Prostate gland (tissue), 2 donors: ENCODE results near the gene ZNF213. TPM values are rescaled to one million over a fixed set of nuclear protein-coding genes. Genes with fewer than 3 reads are reported as not detected.

Experiments used
- DNase-seq: peaks from one replicate; pipeline ENCODE4 v3.0.0-alpha.2; 2019; ENCODE audit warnings: low spot score
- H3K27ac ChIP-seq, 2 donors: fragments of 200-600 bp; sonication (generic); 2 replicates each; pipeline ENCODE4 v1.5.1; 2017 to 2019
- H3K27me3 ChIP-seq: fragments of 200-600 bp; sonication (generic); replicated peaks from 2 replicates; pipeline ENCODE4 v1.5.1; 2019; ENCODE audit not compliant: insufficient read depth
- H3K36me3 ChIP-seq, 2 donors: fragments of 200-600 bp; sonication (generic); 1 replicate in 1 of 2; 2 replicates in 1 of 2; pipeline versions ENCODE4 v1.5.1 to v1.8.1; 2017 to 2019
- H3K4me1 ChIP-seq: fragments of 200-600 bp; sonication (generic); replicated peaks from 2 replicates; pipeline ENCODE4 v1.5.1; 2019
- H3K4me3 ChIP-seq, 2 donors: fragments of 200-600 bp; sonication (generic); 2 replicates each; pipeline ENCODE4 v1.5.1; 2017 to 2019
- H3K9me3 ChIP-seq: fragments of 200-600 bp; sonication (generic); 2 replicates; pipeline ENCODE4 v1.5.1; 2017
- POLR2A ChIP-seq: fragments of 450-650 bp; IDR thresholded peaks from one replicate; pipeline ENCODE4 v1.6.1; 2016; ENCODE audit warnings: antibody characterized with exemption, mild to moderate bottlenecking
- POLR2AphosphoS5 ChIP-seq: sonication (generic); formaldehyde crosslinking; IDR thresholded peaks from one replicate; pipeline ENCODE4 v1.6.1; 2017; ENCODE audit warnings: antibody characterized with exemption
- WGBS: methylation state at CpG from one replicate; pipeline ENCODE4 v1.1.5; 2018; 5-methylcytosine and 5-hydroxymethylcytosine counted together
- intact Hi-C: fragments of 100-400 bp; cut with DNase I; formaldehyde crosslinking; loops from one replicate; pipeline ENCODE4 v1.14.2; 2022
- total RNA-seq, 2 donors: library from RNA; depleted of rRNA; stranded (reverse); fragments of >200 nt; gene quantifications; one replicate each; pipeline ENCODE4 v1.1.0, GENCODE V29; 2016
- TF ChIP-seq, protein P1 (sequence below), 4 experiments: fragments of 200-600 bp in 2 of 4; fragments of 450-650 bp in 2 of 4; sonication (generic) in 2 of 4; IDR thresholded peaks; 1 replicate in 3 of 4; 2 replicates in 1 of 4; pipeline ENCODE4 v1.5.1; 2016 to 2019; ENCODE audit warnings: antibody characterized with exemption in 4 of 4, mild to moderate bottlenecking in 2 of 4, moderate library complexity in 2 of 4

The ZNF213 gene
- total RNA-seq, 2 donors from 2014 or later: 18.4 to 28.1 TPM

DNA sequence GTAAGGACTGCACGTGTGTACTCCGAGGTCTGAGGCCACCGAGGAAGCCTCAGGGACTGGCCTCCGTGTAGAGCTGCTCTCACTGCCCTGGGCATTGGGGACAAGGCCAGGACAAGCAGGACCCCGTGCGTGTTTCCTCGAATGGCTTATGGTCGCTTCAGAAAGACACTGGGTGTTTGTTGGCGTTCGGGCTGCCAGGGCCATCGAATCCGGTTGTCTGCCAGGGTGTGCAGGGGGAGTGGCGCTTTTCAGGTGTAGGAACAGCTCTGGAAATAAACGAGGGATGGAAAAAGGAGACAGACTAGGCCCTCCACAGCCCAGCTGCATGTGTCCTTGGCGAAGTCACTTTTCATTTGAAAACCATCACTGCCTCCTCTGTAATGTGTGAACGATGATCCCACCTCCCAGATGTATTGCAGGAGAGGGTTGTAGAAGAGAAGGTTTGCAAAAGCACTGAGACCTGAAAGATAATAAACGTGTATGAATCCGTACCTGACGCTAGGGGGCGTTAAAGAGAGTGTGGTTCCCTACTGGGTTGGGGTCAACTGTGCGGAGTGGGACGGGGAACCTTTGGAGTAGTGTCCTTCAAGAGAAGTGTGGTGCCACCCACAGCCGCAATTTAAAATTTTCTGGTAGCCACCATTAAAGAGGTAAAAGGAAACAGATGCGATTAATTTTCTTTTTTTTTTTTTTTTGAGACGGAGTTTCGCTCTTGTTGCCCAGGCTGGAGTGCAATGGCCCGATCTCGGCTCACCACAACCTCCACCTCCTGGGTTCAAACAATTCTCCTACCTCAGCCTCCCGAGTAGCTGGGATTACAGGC is 33.6 kb upstream of the ZNF213 start:
- no peak overlapping the region for H3K27ac ChIP-seq
- H3K4me3 ChIP-seq: no peak overlapping the region
- DNase-seq: no peak
- TF ChIP-seq, protein P1, sequence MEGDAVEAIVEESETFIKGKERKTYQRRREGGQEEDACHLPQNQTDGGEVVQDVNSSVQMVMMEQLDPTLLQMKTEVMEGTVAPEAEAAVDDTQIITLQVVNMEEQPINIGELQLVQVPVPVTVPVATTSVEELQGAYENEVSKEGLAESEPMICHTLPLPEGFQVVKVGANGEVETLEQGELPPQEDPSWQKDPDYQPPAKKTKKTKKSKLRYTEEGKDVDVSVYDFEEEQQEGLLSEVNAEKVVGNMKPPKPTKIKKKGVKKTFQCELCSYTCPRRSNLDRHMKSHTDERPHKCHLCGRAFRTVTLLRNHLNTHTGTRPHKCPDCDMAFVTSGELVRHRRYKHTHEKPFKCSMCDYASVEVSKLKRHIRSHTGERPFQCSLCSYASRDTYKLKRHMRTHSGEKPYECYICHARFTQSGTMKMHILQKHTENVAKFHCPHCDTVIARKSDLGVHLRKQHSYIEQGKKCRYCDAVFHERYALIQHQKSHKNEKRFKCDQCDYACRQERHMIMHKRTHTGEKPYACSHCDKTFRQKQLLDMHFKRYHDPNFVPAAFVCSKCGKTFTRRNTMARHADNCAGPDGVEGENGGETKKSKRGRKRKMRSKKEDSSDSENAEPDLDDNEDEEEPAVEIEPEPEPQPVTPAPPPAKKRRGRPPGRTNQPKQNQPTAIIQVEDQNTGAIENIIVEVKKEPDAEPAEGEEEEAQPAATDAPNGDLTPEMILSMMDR (IDR thresholded peaks at IDR 0.05): peak in 1 of 4 experiments; percentile 33
- TF ChIP-seq POLR2AphosphoS5: no peak
- H3K4me1 ChIP-seq: no peaks in the 10 kb centered on the region
- no peaks in the 10 kb centered on the region for H3K9me3 ChIP-seq
- intact Hi-C loops: no loop called here
- no peaks in the 10 kb centered on the region for H3K36me3 ChIP-seq
- H3K27me3 ChIP-seq: no peaks in the 10 kb centered on the region
- 60% methylated on average over 29 of the region's 29 CpGs for WGBS

DNA sequence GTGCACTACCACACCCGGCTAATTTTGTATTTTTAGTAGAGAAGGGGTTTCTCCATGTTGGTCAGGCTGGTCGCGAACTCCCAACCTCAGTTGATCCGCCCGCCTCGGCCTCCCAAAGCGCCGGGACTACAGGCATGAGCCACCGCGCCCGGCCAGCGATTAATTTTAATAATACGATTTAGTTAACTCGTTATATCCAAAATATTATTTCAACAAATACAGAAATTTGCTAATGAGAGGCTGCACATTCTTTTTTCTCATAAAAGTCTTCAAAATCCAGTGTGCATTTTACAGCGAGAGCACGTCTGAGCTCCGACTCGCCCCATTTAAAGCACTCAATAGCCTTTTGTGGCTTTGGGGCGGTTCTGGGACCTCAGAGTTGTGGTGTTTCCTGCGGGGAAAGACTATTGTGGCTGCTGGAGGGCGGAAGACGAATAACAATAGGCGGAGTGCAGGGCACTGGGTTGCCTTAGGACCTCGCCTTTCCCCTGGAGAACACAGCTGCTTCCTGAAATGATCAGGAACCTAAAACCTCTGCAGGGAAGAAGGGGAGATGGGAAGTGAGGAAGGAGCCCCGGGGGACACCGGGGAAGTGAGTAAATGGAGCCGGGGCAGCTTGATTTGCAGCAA is 32.9 kb upstream of the ZNF213 start:
- H3K27me3 ChIP-seq: no peaks in the 10 kb centered on the region
- no peak for DNase-seq
- H3K4me1 ChIP-seq: no peaks in the 10 kb centered on the region
- H3K4me3 ChIP-seq: no peak overlapping the region
- no peaks in the 10 kb centered on the region for H3K9me3 ChIP-seq
- intact Hi-C loops: no loop called here
- WGBS: 58% methylated on average over 27 of the region's 27 CpGs
- TF ChIP-seq POLR2AphosphoS5 (no peak), POLR2A (no peak)
- TF ChIP-seq, protein P1 (IDR thresholded peaks at IDR 0.05): no peak
- H3K27ac ChIP-seq: no peak overlapping the region
- H3K36me3 ChIP-seq: no peaks in the 10 kb centered on the region

DNA sequence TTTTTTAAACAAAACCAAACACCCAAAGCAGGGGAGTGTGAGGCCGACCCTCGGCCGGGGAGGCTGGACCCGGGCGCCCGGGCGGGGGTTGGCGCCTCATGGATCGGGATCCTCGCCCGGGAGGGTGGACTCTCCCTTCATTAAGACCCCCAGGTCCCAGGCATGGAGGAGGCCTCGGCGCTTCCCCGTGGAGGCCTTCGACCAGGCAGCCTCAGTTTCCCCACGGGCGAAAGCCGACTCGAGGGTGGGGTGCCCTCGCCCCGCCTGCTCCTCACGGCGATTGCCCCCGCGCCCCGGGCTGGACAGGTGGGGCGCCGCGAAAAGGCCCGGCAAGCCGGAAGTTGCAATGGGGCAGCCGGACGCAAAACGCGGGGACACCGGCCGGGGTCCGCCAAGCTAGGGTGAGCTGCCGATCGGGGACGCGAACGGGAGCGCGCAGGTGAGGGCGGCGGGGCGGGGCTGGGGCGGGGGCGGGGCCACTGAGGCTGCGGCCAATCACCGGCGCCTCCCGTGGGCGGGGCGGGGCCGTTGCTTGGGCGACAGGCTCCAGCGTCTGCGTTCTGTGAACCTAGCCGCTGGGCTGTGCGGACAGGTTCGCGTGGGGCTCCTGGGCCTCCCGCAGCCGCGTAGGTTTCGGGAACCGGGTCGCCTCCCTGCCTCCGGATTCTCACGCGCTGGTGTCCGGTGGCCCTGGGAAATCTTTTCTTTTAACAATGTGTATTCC is 28.5 kb upstream of the ZNF213 start:
- Histone ChIP-seq H3K4me3 (peak overlapping the region; percentile 46 to 57), H3K9me3 (no peaks in the 10 kb centered on the region), H3K27me3 (no peaks in the 10 kb centered on the region), H3K27ac (peak overlapping the region; percentile 73 to 80), H3K36me3 (no peaks in the 10 kb centered on the region), H3K4me1 (no peaks in the 10 kb centered on the region)
- intact Hi-C loops: no loop called here
- WGBS: under 1% methylated on average over 53 of the region's 74 CpGs
- peak; percentile 93 for DNase-seq
- TF ChIP-seq POLR2A (peak; percentile 70), POLR2AphosphoS5 (peak; percentile 77)
- TF ChIP-seq, protein P1 (IDR thresholded peaks at IDR 0.05): no peak

DNA sequence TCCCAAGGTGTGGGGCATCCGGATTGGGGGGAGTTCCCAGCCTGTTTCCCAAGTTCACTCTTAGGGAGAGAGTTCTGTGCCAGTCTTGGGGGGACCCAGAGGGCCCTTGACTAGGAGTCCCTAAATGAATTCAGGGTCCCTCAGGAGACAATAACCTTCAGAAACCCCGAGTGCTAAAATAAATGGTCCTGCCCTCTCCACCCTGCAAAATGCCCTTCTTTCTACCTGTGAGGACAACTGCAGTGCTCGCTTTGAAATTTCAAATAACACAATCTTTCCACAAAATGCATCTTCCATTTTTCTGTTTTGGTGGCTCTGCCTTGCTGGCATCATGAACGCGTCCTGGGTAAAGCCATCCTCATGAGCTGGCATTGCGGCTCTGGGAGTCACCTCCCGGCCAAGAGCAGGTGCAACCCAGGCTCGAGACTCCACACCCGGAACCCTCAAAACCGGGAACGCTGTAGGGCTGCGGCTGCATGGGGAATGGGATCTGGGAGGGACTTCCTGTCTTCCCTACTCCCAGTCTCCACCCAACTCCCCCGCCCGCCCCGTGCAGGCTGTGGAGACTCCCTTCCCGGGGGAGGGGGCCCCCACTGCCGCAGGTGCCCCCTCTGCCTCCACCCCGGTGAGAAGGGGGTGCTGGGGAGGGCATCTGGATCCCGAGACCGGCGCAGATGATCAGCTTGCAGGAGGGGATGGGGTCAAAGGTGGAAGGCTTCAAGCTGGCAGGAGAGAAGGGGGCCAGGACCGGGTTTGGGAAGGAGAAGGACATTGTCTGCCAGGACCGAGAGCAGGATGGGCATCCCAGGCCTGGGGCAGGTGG is 22.6 kb upstream of the ZNF213 start, which contains the start of gene ZNF205:
TSS of gene ZNF205 (plus strand) at position 529 of the 823 bp plus-strand sequence. CDS start 845 bp downstream, outside the sequence.
- H3K27ac ChIP-seq: peak within 1 kb of the TSS; percentile 58 to 60
- 11% methylated on average over 23 of the region's 23 CpGs for WGBS
- intact Hi-C loops: no loop called here

More for the DNA sequence above, 22.6 kb upstream of the ZNF213 start, which contains the start of gene ZNF205:
- TF ChIP-seq, protein P1 (IDR thresholded peaks at IDR 0.05): no peak
- TF ChIP-seq POLR2AphosphoS5: peak; percentile 76
- Histone ChIP-seq H3K4me3 (peak within 1 kb of the TSS; percentile 57 to 59), H3K4me1 (peaks cover 8% of the 10 kb centered on the region), H3K9me3 (no peaks in the 10 kb centered on the region), H3K27me3 (no peaks in the 10 kb centered on the region), H3K36me3 (no peaks in the 10 kb centered on the region)
- DNase-seq: peak; percentile 64
